BE2C (cell line): Measurements from ENCODE around the gene HMX3.

Experiments used
- DNase-seq: peaks from one replicate; pipeline ENCODE4 v3.0.0-alpha.2; 2020
- H3K27me3 ChIP-seq: fragments of 250-450 bp; sonication (Bioruptor Pico); 2 replicates; pipeline ENCODE4 v1.5.1; 2020; ENCODE audit warnings: mild to moderate bottlenecking
- H3K36me3 ChIP-seq: fragments of 250-450 bp; sonication (Bioruptor Pico); 2 replicates; pipeline ENCODE4 v1.5.1; 2020; ENCODE audit warnings: mild to moderate bottlenecking
- H3K4me1 ChIP-seq: fragments of 250-450 bp; sonication (Bioruptor Pico); 2 replicates; pipeline ENCODE4 v1.5.1; 2020
- H3K4me3 ChIP-seq: 2 replicates; pipeline ENCODE4 v1.5.1; 2011; ENCODE audit warnings: low read depth, low read length
- H3K9me3 ChIP-seq: fragments of 250-450 bp; sonication (Bioruptor Pico); 2 replicates; pipeline ENCODE4 v1.5.1; 2020
- TF ChIP-seq, protein P1 (sequence below): IDR thresholded peaks from 2 replicates; pipeline ENCODE4 v1.5.1; 2012; ENCODE audit warnings: mild to moderate bottlenecking, low read depth, low read length

HMX3 gene

DNA sequence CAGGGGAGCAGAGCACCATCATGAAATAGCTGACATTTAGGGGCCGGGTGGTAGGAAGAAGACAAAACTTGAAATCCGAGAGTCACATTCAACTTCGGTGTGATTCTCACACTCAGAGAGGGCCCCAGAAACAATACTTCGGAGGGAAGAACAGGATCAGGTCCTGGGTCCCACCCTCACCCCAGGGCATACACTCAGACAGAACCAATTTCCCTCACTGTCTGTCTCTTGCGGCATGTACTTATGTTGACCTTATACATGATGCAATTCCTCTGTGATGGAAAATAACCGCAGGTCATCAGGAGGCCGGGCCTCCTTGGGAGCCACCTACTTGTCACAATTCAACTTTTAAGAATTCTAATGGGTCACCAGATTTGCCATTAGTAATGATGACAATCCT is 26.3 kb upstream of the HMX3 start:
- Histone ChIP-seq H3K4me1 (no peaks in the 10 kb centered on the region), H3K4me3 (no peak overlapping the region), H3K36me3 (no peaks in the 10 kb centered on the region), H3K27me3 (peaks cover 15% of the 10 kb centered on the region), H3K9me3 (no peaks in the 10 kb centered on the region)
- TF ChIP-seq, protein P1, sequence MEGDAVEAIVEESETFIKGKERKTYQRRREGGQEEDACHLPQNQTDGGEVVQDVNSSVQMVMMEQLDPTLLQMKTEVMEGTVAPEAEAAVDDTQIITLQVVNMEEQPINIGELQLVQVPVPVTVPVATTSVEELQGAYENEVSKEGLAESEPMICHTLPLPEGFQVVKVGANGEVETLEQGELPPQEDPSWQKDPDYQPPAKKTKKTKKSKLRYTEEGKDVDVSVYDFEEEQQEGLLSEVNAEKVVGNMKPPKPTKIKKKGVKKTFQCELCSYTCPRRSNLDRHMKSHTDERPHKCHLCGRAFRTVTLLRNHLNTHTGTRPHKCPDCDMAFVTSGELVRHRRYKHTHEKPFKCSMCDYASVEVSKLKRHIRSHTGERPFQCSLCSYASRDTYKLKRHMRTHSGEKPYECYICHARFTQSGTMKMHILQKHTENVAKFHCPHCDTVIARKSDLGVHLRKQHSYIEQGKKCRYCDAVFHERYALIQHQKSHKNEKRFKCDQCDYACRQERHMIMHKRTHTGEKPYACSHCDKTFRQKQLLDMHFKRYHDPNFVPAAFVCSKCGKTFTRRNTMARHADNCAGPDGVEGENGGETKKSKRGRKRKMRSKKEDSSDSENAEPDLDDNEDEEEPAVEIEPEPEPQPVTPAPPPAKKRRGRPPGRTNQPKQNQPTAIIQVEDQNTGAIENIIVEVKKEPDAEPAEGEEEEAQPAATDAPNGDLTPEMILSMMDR, result no peak
- DNase-seq, result no peak

DNA sequence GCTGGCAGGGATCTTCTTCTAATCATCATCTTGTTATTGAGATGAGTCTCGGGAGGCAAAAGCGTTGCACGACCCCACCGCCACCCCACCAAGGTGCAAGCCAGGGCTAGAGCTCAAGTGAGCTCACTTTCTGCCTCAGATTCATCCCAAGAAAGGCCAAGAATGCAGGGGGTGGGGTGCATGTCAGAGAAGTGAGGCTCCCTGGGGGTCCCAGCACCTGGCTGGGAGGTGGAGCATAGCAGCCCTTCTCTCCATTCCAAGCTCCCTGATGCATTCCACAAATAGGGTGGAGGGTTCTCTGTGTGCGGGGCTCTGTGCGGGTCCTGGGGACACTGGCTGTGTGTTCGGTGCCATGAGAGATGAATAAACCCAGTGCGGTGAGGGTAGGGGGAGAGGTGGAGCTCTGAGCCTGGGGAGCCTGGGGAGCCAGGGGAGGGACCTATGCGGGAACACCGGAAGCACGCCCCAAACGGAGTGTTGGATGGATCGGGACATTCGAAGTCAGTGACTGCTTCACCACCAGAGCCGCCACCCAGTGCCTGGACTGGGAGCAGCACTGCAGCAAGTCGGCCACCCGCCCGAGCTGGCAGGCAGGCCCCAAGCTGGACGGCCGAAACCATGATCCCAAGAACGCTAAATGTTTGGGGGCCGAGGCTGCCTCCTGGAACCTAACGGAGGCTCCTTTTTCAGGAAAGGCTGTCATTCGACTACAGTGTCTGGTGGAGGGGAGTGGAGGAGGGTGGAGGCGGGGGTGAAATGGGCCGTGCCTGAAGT is 17.9 kb upstream of the HMX3 start:
- TF ChIP-seq, protein P1, result no peak
- DNase-seq, result no peak
- Histone ChIP-seq H3K27me3 (peaks cover 14% of the 10 kb centered on the region), H3K4me3 (no peak overlapping the region), H3K4me1 (no peaks in the 10 kb centered on the region), H3K9me3 (no peaks in the 10 kb centered on the region), H3K36me3 (no peaks in the 10 kb centered on the region)

DNA sequence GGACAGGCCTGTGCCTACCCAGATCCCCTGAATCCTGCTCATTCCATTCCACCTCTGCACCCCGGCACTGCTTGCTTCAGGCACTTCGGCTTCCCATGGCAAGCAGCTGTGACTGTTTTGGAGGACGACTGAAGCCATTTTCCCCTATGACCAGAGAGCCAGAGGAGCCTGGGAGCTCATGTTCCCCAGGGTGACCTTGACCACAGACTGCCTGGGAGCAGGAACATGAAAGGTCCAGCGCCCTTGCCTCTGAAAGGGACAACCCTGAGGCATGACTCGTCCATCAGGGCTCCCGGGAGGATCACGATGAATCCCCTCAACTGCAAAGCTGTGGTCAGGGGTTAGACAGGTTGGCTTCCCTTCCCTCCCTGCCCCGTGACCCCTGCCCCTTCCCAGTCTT is 16.7 kb upstream of the HMX3 start:
- no peaks in the 10 kb centered on the region for H3K9me3 ChIP-seq
- H3K36me3 ChIP-seq, result no peaks in the 10 kb centered on the region
- H3K4me1 ChIP-seq, result no peaks in the 10 kb centered on the region
- no peak for DNase-seq
- TF ChIP-seq, protein P1, result no peak
- H3K27me3 ChIP-seq, result peaks cover 13% of the 10 kb centered on the region; the same call in 1 of the 2 replicates
- no peak overlapping the region for H3K4me3 ChIP-seq

DNA sequence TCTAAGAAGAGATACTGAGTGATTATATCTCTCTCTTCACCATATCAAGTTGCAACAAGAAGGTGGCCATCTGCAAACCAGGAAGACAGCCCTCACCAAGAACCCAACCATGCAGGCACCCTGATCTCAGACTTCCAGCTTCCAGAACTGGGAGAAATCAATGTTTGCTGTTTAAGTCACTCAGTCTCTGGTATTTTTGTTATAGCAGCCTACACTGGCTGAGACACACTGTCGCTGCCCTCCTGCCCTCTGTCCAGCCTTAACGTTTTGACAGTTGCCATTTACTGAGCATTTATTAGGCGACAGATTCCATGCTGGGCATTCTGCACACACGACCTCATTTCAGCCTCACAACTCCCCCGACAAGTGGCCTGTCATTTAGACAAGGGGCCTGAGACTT is 9.5 kb upstream of the HMX3 start:
- TF ChIP-seq, protein P1, result no peak
- DNase-seq, result no peak
- no peaks in the 10 kb centered on the region for H3K4me1 ChIP-seq
- no peak overlapping the region for H3K4me3 ChIP-seq
- H3K9me3 ChIP-seq, result no peaks in the 10 kb centered on the region
- H3K27me3 ChIP-seq, result peaks cover 56% of the 10 kb centered on the region
- no peaks in the 10 kb centered on the region for H3K36me3 ChIP-seq

DNA sequence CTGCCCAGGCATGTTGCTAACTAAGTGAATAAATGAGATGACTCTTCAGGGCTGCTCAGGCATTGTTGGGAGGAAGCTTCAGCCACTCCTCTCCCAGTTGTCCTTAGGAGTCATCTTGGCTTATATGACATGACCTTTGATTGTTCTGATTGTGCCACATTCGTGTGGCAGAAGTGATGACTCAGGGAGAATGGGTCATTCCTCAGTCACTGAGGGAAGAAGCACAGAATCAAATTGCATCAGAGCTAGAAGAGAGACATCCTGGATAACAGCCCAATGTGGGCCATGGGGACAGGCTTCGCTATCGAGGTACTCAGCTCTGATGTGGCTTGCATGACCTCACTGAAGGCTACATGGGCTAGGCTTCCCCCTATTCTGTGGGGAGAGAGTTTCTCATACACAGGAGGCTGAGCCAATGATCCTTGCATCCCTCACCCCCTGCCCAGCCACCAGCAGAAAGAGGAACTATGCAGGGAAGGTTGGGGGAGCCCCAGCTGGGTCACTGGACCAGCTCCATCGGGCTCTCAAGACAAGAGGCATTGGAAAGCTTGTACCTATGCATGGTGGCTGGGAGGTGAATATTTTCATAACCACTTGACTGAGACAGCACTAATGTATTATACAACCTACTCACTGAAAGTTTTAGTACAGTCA is 6.0 kb upstream of the HMX3 start:
- no peaks in the 10 kb centered on the region for H3K4me1 ChIP-seq
- H3K9me3 ChIP-seq, result no peaks in the 10 kb centered on the region
- no peak for DNase-seq
- TF ChIP-seq, protein P1, result no peak
- H3K36me3 ChIP-seq, result no peaks in the 10 kb centered on the region
- no peak overlapping the region for H3K4me3 ChIP-seq
- H3K27me3 ChIP-seq, result peaks cover 90% of the 10 kb centered on the region
